HepG2 (cell line): ENCODE measurements around the gene TXN2. TPM values are rescaled to one million over a fixed set of nuclear protein-coding genes. Genes with fewer than 3 reads are reported as not detected.

Experiments used
- ATAD3A ChIP-seq: sonication (generic); formaldehyde crosslinking; IDR thresholded peaks from 2 replicates; pipeline ENCODE4 v1.4.0; 2020; ENCODE audit warnings: missing genetic modification reagents
- GTF3A ChIP-seq: sonication (generic); formaldehyde crosslinking; conservative IDR thresholded peaks from 2 replicates; pipeline ENCODE4 v1.4.0; 2020; ENCODE audit warnings: mild to moderate bottlenecking, missing genetic modification reagents
- MTF2 ChIP-seq: sonication (generic); formaldehyde crosslinking; IDR thresholded peaks from 2 replicates; pipeline ENCODE4 v1.5.0; 2020; ENCODE audit warnings: missing genetic modification reagents, borderline replicate concordance
- MZF1 ChIP-seq: sonication (generic); formaldehyde crosslinking; IDR thresholded peaks from 2 replicates; pipeline ENCODE4 v1.8.1; 2023; ENCODE audit warnings: mild to moderate bottlenecking, missing genetic modification reagents, borderline replicate concordance
- NFYB ChIP-seq: sonication (generic); formaldehyde crosslinking; IDR thresholded peaks from 2 replicates; pipeline ENCODE4 v1.4.0; 2020; ENCODE audit warnings: missing genetic modification reagents
- PHF5A ChIP-seq: IDR thresholded peaks from one replicate; pipeline ENCODE4 v1.6.1; 2018; ENCODE audit warnings: low read depth, missing genetic modification reagents; ENCODE audit not compliant: unreplicated experiment
- POGK ChIP-seq: sonication (generic); formaldehyde crosslinking; conservative IDR thresholded peaks from 2 replicates; pipeline ENCODE4 v1.8.0; 2022; ENCODE audit warnings: mild to moderate bottlenecking, moderate library complexity, missing genetic modification reagents
- POLR2G ChIP-seq: fragments of 200-400 bp; formaldehyde crosslinking; IDR thresholded peaks from 2 replicates; pipeline ENCODE4 v1.6.1; 2018; ENCODE audit warnings: mild to moderate bottlenecking, low read depth, low read length, moderate library complexity
- RARA ChIP-seq: IDR thresholded peaks from 2 replicates; pipeline ENCODE4 v1.6.1; 2016; ENCODE audit warnings: missing genetic modification reagents, missing compliant biosample characterization
- RBFOX2 ChIP-seq: fragments of 200-400 bp; formaldehyde crosslinking; IDR thresholded peaks from 2 replicates; pipeline ENCODE4 v1.6.1; 2017; ENCODE audit warnings: low read depth, mild to moderate bottlenecking, low read length
- SAP130 ChIP-seq: IDR thresholded peaks from 2 replicates; pipeline ENCODE4 v1.6.1; 2016; ENCODE audit warnings: low read depth
- SMC3 ChIP-seq: IDR thresholded peaks from 2 replicates; pipeline ENCODE4 v1.6.1; 2011; ENCODE audit warnings: low read length, improper control_type of control experiment
- TBP ChIP-seq: sonication (generic); formaldehyde crosslinking; IDR thresholded peaks from 2 replicates; pipeline ENCODE4 v1.5.0; 2020; ENCODE audit warnings: missing genetic modification reagents
- TCF7 ChIP-seq: sonication (generic); IDR thresholded peaks from 2 replicates; pipeline ENCODE4 v1.6.1; 2016; ENCODE audit warnings: antibody characterized with exemption, low read depth
- XBP1 ChIP-seq: sonication (generic); formaldehyde crosslinking; IDR thresholded peaks from 2 replicates; pipeline ENCODE4 v1.5.0; 2020; ENCODE audit warnings: missing genetic modification reagents
- ZBTB4 ChIP-seq: sonication (generic); formaldehyde crosslinking; IDR thresholded peaks from 2 replicates; pipeline ENCODE4 v1.4.0; 2020; ENCODE audit warnings: missing genetic modification reagents, mild to moderate bottlenecking, borderline replicate concordance
- ZNF274 ChIP-seq: sonication (generic); formaldehyde crosslinking; IDR thresholded peaks from 2 replicates; pipeline ENCODE4 v1.5.1; 2020; ENCODE audit warnings: mild to moderate bottlenecking, missing genetic modification reagents
- ZNF772 ChIP-seq: sonication (generic); formaldehyde crosslinking; IDR thresholded peaks from 2 replicates; pipeline ENCODE4 v1.5.0; 2020; ENCODE audit warnings: mild to moderate bottlenecking, missing genetic modification reagents
- ZNF883 ChIP-seq: sonication (generic); formaldehyde crosslinking; IDR thresholded peaks from 2 replicates; pipeline ENCODE4 v1.5.1; 2020; ENCODE audit warnings: mild to moderate bottlenecking, missing genetic modification reagents; ENCODE audit errors: not compliant biosample characterization
- ZNF891 ChIP-seq: sonication (generic); formaldehyde crosslinking; IDR thresholded peaks from 2 replicates; pipeline ENCODE4 v1.5.0; 2020; ENCODE audit warnings: mild to moderate bottlenecking, missing genetic modification reagents
- polyA plus RNA-seq, 8 experiments: library from polyadenylated mRNA; depleted of rRNA in 3 of 8; stranded (reverse) in 7 of 8; unstranded in 1 of 8; fragments of >200 nt; fragmentation: Illumina TruSeq in 4 of 8; extraction: Trizol in 4 of 8; gene quantifications; 2 replicates each; pipeline versions ENCODE4 v1.2.1 to v1.2.3, GENCODE V29; 2011 to 2016; ENCODE audit warnings: low read depth in 4 of 8, missing spikeins in 1 of 8, mixed read lengths in 1 of 8; ENCODE audit not compliant: insufficient read depth in 1 of 8
- total RNA-seq, 5 experiments: library from RNA; depleted of rRNA; stranded (reverse); fragments of >200 nt; fragmentation: Illumina TruSeq; extraction: Trizol; gene quantifications; 2 replicates each; pipeline ENCODE4 v1.2.3, GENCODE V29; 2016; ENCODE audit warnings: low read depth in 1 of 5
- TF ChIP-seq, protein P1 (sequence below): sonication (generic); formaldehyde crosslinking; IDR thresholded peaks from 2 replicates; pipeline ENCODE4 v1.5.0; 2020; ENCODE audit warnings: mild to moderate bottlenecking, low read depth, missing genetic modification reagents, borderline replicate concordance
- TF ChIP-seq, protein P2 (sequence below): sonication (generic); formaldehyde crosslinking; conservative IDR thresholded peaks from 2 replicates; pipeline ENCODE4 v1.4.0; 2020; ENCODE audit warnings: missing genetic modification reagents

TXN2 gene
- total and polyA plus RNA-seq, 2 of the 13 experiments (the other 11 are each of a cell fraction or from before 2014, with no cell fraction given), result 41.4 to 109 TPM

- TF ChIP-seq ZBTB4 (CRISPR knock-in tag) (peak; percentile 67; the same call in 1 of the 2 replicates), ZNF274 (CRISPR knock-in tag) (no peak), ATAD3A (no peak), MZF1 (CRISPR knock-in tag) (no peak), RBFOX2 (peak; percentile 63), RARA (CRISPR knock-in tag) (peak; percentile 93), TBP (CRISPR knock-in tag) (no peak), SMC3 (no peak), ZNF883 (no peak), SAP130 (CRISPR knock-in tag) (peak; percentile 82), GTF3A (0 out of 2 replicates have a peak, but pooled peaks have one; percentile 38), MTF2 (no peak), TCF7 (peak; percentile 70), POLR2G (peak; percentile 62; the same call in 1 of the 2 replicates), ZNF772 (peak; percentile 43; the same call in 1 of the 2 replicates), POGK (peak; percentile 74), PHF5A (no peak), NFYB (no peak), XBP1 (no peak), ZNF891 (CRISPR knock-in tag) (no peak)
- TF ChIP-seq, protein P1, sequence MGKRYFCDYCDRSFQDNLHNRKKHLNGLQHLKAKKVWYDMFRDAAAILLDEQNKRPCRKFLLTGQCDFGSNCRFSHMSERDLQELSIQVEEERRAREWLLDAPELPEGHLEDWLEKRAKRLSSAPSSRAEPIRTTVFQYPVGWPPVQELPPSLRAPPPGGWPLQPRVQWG, result no peak
- TF ChIP-seq, protein P2, sequence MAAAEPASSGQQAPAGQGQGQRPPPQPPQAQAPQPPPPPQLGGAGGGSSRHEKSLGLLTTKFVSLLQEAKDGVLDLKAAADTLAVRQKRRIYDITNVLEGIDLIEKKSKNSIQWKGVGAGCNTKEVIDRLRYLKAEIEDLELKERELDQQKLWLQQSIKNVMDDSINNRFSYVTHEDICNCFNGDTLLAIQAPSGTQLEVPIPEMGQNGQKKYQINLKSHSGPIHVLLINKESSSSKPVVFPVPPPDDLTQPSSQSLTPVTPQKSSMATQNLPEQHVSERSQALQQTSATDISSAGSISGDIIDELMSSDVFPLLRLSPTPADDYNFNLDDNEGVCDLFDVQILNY (CRISPR knock-in tag), result no peak
Measured at GRCh38 chr22:36433318-36434231, 47.9 kb downstream of the TXN2 start (continued).
